DMS153 treated with DMSO at 0.1 percent for 48 hours (cell line): ENCODE results near the gene DLG2.
"Not testable (repeated sequence)": the region's sequence is repeated elsewhere in the genome, so short reads cannot be mapped to it uniquely, and the experiment has no call there.

Experiments used
- DNase-seq: peaks from one replicate; lab custom pipeline; 2025; ENCODE audit not compliant: unreplicated experiment; lab: John Stamatoyannopoulos, UW

Gene DLG2

GRCh38 chr11:85464283-85464682 is 162.9 kb downstream of the DLG2 start:
- no peak for DNase-seq

GRCh38 chr11:85459304-85459703 is 167.8 kb downstream of the DLG2 start:
- no peak for DNase-seq

GRCh38 chr11:85444479-85444878 is 182.7 kb downstream of the DLG2 start:
- no peak for DNase-seq

GRCh38 chr11:85440273-85440672 is 186.9 kb downstream of the DLG2 start:
- DNase-seq = no peak

- no peak for DNase-seq
Observed at GRCh38 chr11:85438328-85438727, 188.8 kb downstream of the DLG2 start.

GRCh38 chr11:85431319-85431718 is 195.8 kb downstream of the DLG2 start:
- no peak for DNase-seq

- DNase-seq = no peak
Observed at GRCh38 chr11:85423794-85424193, 203.3 kb downstream of the DLG2 start.

- no peak for DNase-seq
Observed at GRCh38 chr11:85423316-85423715, 203.8 kb downstream of the DLG2 start.

GRCh38 chr11:85414175-85414574 is 213.0 kb downstream of the DLG2 start:
- no peak for DNase-seq

- no peak for DNase-seq
Observed at GRCh38 chr11:85407648-85408047, 219.5 kb downstream of the DLG2 start.

- no peak for DNase-seq
Observed at GRCh38 chr11:85406841-85407240, 220.3 kb downstream of the DLG2 start.

GRCh38 chr11:85406316-85406715 is 220.8 kb downstream of the DLG2 start:
- no peak for DNase-seq

- DNase-seq = not testable (repeated sequence)
Observed at GRCh38 chr11:85395515-85396055, 231.6 kb downstream of the DLG2 start.

GRCh38 chr11:85394283-85394682 is 232.9 kb downstream of the DLG2 start:
- no peak for DNase-seq

- no peak for DNase-seq
Observed at GRCh38 chr11:85391141-85391540, 236.0 kb downstream of the DLG2 start.

- no peak for DNase-seq
Observed at GRCh38 chr11:85385547-85385946, 241.6 kb downstream of the DLG2 start.

- no peak for DNase-seq
Observed at GRCh38 chr11:85385111-85385510, 242.0 kb downstream of the DLG2 start.

GRCh38 chr11:85379066-85379465 is 248.1 kb downstream of the DLG2 start:
- no peak for DNase-seq

- DNase-seq = no peak
Observed at GRCh38 chr11:85377901-85378300, 249.2 kb downstream of the DLG2 start.

GRCh38 chr11:85359859-85360258 is 267.3 kb downstream of the DLG2 start:
- DNase-seq = no peak

- no peak for DNase-seq
Observed at GRCh38 chr11:85355921-85356320, 271.2 kb downstream of the DLG2 start.

- not testable (repeated sequence) for DNase-seq
Observed at GRCh38 chr11:85349539-85349938, 277.6 kb downstream of the DLG2 start.

- no peak for DNase-seq
Observed at GRCh38 chr11:85348945-85349344, 278.2 kb downstream of the DLG2 start.

GRCh38 chr11:85347291-85347690 is 279.9 kb downstream of the DLG2 start:
- DNase-seq = no peak
